Activated naive CD8-positive, alpha-beta T cell treated with anti-CD3 and anti-CD28 coated beads, Interleukin-2, amount 10 ng/mL, durations not matched to agents 7 days and 5 days (primary cell): ENCODE results near the gene BAHCC1. TPM values are rescaled to one million over a fixed set of nuclear protein-coding genes. Genes with fewer than 3 reads are reported as not detected.

Source experiments
- ATAC-seq: fragments of 150-1000 bp; cut with Tn5 transposase; one replicate; pipeline ENCODE4 v1.10.0; 2021; ENCODE audit warnings: low read depth, moderate library complexity
- POLR2A ChIA-PET: fragments of 350-600 bp; sonication (Branson Sonifier 250); formaldehyde crosslinking; loops from one replicate; lab custom pipeline; 2021; ENCODE audit warnings: antibody characterized with exemption; lab: Charles Lee
- DNase-seq: peaks from one replicate; pipeline ENCODE4 v3.0.0; 2021
- H3K27ac Mint-ChIP-seq: one replicate; pipeline ENCODE4 v1.8.0; 2022; ENCODE audit warnings: mild to moderate bottlenecking, mixed read lengths
- H3K27me3 Mint-ChIP-seq: one replicate; pipeline ENCODE4 v1.8.0; 2022; ENCODE audit warnings: mild to moderate bottlenecking, moderate library complexity, mixed read lengths
- H3K36me3 Mint-ChIP-seq: one replicate; pipeline ENCODE4 v1.8.0; 2021; ENCODE audit warnings: mild to moderate bottlenecking, mixed read lengths
- H3K4me1 Mint-ChIP-seq: one replicate; pipeline ENCODE4 v1.8.0; 2021; ENCODE audit warnings: mixed read lengths
- H3K4me3 Mint-ChIP-seq: one replicate; pipeline ENCODE4 v1.8.0; 2022; ENCODE audit warnings: mild to moderate bottlenecking, moderate library complexity, mixed read lengths
- H3K9me3 Mint-ChIP-seq: one replicate; pipeline ENCODE4 v1.8.0; 2021; ENCODE audit warnings: mixed read lengths
- total RNA-seq, 2 experiments: library from RNA; stranded (reverse); gene quantifications; one replicate each; pipeline ENCODE4 v1.2.3, GENCODE V29; 2021

BAHCC1 gene
- total RNA-seq, 2 experiments from 2014 or later: 0.86 to 1.0 TPM

- Mint-ChIP-seq H3K4me3 (no peak overlapping the region), H3K27me3 (peaks cover 17% of the 10 kb centered on the region), H3K4me1 (peaks cover 3% of the 10 kb centered on the region), H3K36me3 (no peaks in the 10 kb centered on the region), H3K9me3 (no peaks in the 10 kb centered on the region), H3K27ac (no peak overlapping the region)
- DNase-seq: no peak
- no peak for ATAC-seq
- POLR2A ChIA-PET: interaction anchor here (0.6 to 0.9 kb wide), 2 partner anchors 32 to 77 kb away, joined by 3 read pairs; no protein-coding TSS in a partner anchor
These were observed 33.9 kb downstream of the BAHCC1 start for GRCh38 chr17:81428948-81429774.

- Mint-ChIP-seq H3K4me3 (no peak overlapping the region), H3K36me3 (no peaks in the 10 kb centered on the region), H3K27me3 (peaks cover 19% of the 10 kb centered on the region), H3K4me1 (peaks cover 3% of the 10 kb centered on the region), H3K27ac (no peak overlapping the region), H3K9me3 (no peaks in the 10 kb centered on the region)
- DNase-seq: no peak
- POLR2A ChIA-PET: interaction anchor here (0.6 to 0.9 kb wide), 2 partner anchors 33 to 76 kb away, joined by 3 read pairs; no protein-coding TSS in a partner anchor
- peak; percentile 7 for ATAC-seq
These were observed 34.7 kb downstream of the BAHCC1 start for GRCh38 chr17:81429821-81430551.

GRCh38 chr17:81431545-81432482 is 36.6 kb downstream of the BAHCC1 start:
- Mint-ChIP-seq H3K27ac (no peak overlapping the region), H3K36me3 (no peaks in the 10 kb centered on the region), H3K27me3 (peaks cover 20% of the 10 kb centered on the region), H3K4me3 (no peak overlapping the region), H3K9me3 (no peaks in the 10 kb centered on the region), H3K4me1 (peaks cover 3% of the 10 kb centered on the region)
- ATAC-seq: no peak
- DNase-seq: no peak
- POLR2A ChIA-PET: no interaction called here

- no peak for DNase-seq
- Mint-ChIP-seq H3K4me3 (no peak overlapping the region), H3K27ac (no peak overlapping the region), H3K27me3 (peaks cover 12% of the 10 kb centered on the region), H3K36me3 (no peaks in the 10 kb centered on the region), H3K4me1 (peaks cover 2% of the 10 kb centered on the region), H3K9me3 (no peaks in the 10 kb centered on the region)
- no peak for ATAC-seq
- POLR2A ChIA-PET: interaction anchor here (0.6 kb wide), 1 partner anchor 72 kb away, joined by 5 read pairs; no protein-coding TSS in a partner anchor
These were observed 37.7 kb downstream of the BAHCC1 start for GRCh38 chr17:81432941-81433340.

GRCh38 chr17:81433656-81434055 is 38.4 kb downstream of the BAHCC1 start:
- ATAC-seq (no peak), DNase-seq (no peak)
- H3K4me1 Mint-ChIP-seq: peaks cover 2% of the 10 kb centered on the region
- H3K27me3 Mint-ChIP-seq: peaks cover 11% of the 10 kb centered on the region
- no peaks in the 10 kb centered on the region for H3K9me3 Mint-ChIP-seq
- H3K36me3 Mint-ChIP-seq: no peaks in the 10 kb centered on the region
- H3K27ac Mint-ChIP-seq: no peak overlapping the region
- POLR2A ChIA-PET: no interaction called here
- no peak overlapping the region for H3K4me3 Mint-ChIP-seq

- ATAC-seq (no peak), DNase-seq (no peak)
- Mint-ChIP-seq H3K4me1 (peaks cover 4% of the 10 kb centered on the region), H3K9me3 (no peaks in the 10 kb centered on the region), H3K36me3 (no peaks in the 10 kb centered on the region), H3K4me3 (no peak overlapping the region), H3K27me3 (peaks cover 8% of the 10 kb centered on the region), H3K27ac (no peak overlapping the region)
- POLR2A ChIA-PET: no interaction called here
These were observed 38.8 kb downstream of the BAHCC1 start for GRCh38 chr17:81434072-81434471.

GRCh38 chr17:81434681-81435417 is 39.6 kb downstream of the BAHCC1 start:
- no peak overlapping the region for H3K27ac Mint-ChIP-seq
- POLR2A ChIA-PET: interaction anchor here (0.9 kb wide), 1 partner anchor 11 kb away, joined by 5 read pairs; no protein-coding TSS in a partner anchor
- DNase-seq: no peak

GRCh38 chr17:81435652-81436293 is 40.5 kb downstream of the BAHCC1 start:
- Mint-ChIP-seq H3K9me3 (no peaks in the 10 kb centered on the region), H3K36me3 (no peaks in the 10 kb centered on the region), H3K27ac (no peak overlapping the region), H3K27me3 (peaks cover 6% of the 10 kb centered on the region), H3K4me3 (no peak overlapping the region), H3K4me1 (peaks cover 4% of the 10 kb centered on the region)
- no peak for DNase-seq
- no peak for ATAC-seq
- POLR2A ChIA-PET: no interaction called here

More at GRCh38 chr17:81434681-81435417, 39.6 kb downstream of the BAHCC1 start:
- no peak for ATAC-seq
- no peaks in the 10 kb centered on the region for H3K36me3 Mint-ChIP-seq
- H3K9me3 Mint-ChIP-seq: no peaks in the 10 kb centered on the region
- H3K4me3 Mint-ChIP-seq: no peak overlapping the region
- H3K4me1 Mint-ChIP-seq: peaks cover 6% of the 10 kb centered on the region
- H3K27me3 Mint-ChIP-seq: peaks cover 10% of the 10 kb centered on the region

- ATAC-seq (no peak), DNase-seq (no peak)
- H3K4me3 Mint-ChIP-seq: no peak overlapping the region
- no peaks in the 10 kb centered on the region for H3K36me3 Mint-ChIP-seq
- POLR2A ChIA-PET: no interaction called here
- H3K4me1 Mint-ChIP-seq: peaks cover 4% of the 10 kb centered on the region
- H3K27ac Mint-ChIP-seq: no peak overlapping the region
- H3K9me3 Mint-ChIP-seq: no peaks in the 10 kb centered on the region
- peaks cover 9% of the 10 kb centered on the region for H3K27me3 Mint-ChIP-seq
These were observed 41.1 kb downstream of the BAHCC1 start for GRCh38 chr17:81436294-81436849.

- Mint-ChIP-seq H3K4me3 (no peak overlapping the region), H3K27me3 (peaks cover 9% of the 10 kb centered on the region), H3K9me3 (no peaks in the 10 kb centered on the region), H3K4me1 (peaks cover 4% of the 10 kb centered on the region), H3K36me3 (no peaks in the 10 kb centered on the region), H3K27ac (no peak overlapping the region)
- DNase-seq (no peak), ATAC-seq (no peak)
- POLR2A ChIA-PET: no interaction called here
These were observed 42.0 kb downstream of the BAHCC1 start for GRCh38 chr17:81437191-81437651.

- ATAC-seq: no peak
- no peak for DNase-seq
- POLR2A ChIA-PET: no interaction called here
- Mint-ChIP-seq H3K27ac (no peak overlapping the region), H3K4me1 (peaks cover 4% of the 10 kb centered on the region), H3K36me3 (no peaks in the 10 kb centered on the region), H3K9me3 (no peaks in the 10 kb centered on the region), H3K27me3 (peaks cover 9% of the 10 kb centered on the region), H3K4me3 (no peak overlapping the region)
These were observed 42.9 kb downstream of the BAHCC1 start for GRCh38 chr17:81438007-81438659.
